Measurements from ENCODE around the gene KDM4B. TPM values are rescaled to one million over a fixed set of nuclear protein-coding genes. Genes with fewer than 3 reads are reported as not detected.
A peak's percentile ranks its signal among the peaks of the same experiment; 100 is the strongest.

Gene KDM4B
- total RNA-seq, 1 donor from 2014 or later: 153 TPM

DNA sequence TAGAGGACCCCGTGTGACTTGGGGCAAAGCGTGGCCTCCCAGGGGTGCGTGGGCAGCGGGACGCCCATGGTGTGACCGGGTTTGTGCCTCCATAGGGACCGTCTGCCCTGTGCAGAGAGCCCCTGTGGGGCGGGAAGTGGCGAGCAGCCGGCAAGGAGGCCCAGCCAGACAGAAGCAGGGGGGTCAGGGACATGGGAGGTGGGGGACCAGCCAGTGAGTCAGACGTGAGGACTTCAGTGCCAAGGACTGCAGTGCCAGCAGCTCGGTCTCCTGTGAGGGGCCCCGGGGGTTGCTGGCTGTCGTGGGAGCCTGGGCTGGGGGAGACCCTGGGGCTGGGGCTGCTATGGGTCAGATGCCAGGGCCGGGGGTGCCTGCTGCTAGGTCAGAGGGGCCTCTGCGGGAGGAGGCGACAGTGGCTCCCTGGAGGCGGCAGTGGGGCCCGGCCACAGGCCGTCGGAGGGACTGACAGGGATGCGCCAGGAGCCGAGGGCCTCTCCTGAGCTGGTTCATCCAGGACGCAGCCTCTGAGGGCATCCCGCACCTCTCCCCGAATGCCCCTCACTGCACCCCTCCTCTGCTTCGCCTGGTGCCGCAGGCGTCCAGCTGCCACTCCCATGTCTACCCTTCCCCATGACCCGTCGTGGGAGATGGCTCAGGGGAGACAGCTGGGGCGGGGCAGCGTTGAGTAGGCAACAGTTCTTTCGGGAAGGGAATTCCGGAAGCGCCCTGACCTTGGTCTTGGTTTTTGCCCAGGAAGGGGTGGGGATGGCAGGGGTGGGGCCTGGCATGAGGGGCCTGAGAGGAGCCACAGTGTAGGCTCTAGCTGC, 80.0 kb downstream of the KDM4B start:
- Mint-ChIP-seq H3K4me3 (ENCODE audit: unreplicated experiment) (no peak overlapping the region), H3K9me3 (ENCODE audit: unreplicated experiment) (peaks cover 15% of the 10 kb centered on the region)
- TF ChIP-seq CTCF (IDR thresholded peaks at IDR 0.05; ENCODE audit: partially characterized antibody, unreplicated experiment): no peak

DNA sequence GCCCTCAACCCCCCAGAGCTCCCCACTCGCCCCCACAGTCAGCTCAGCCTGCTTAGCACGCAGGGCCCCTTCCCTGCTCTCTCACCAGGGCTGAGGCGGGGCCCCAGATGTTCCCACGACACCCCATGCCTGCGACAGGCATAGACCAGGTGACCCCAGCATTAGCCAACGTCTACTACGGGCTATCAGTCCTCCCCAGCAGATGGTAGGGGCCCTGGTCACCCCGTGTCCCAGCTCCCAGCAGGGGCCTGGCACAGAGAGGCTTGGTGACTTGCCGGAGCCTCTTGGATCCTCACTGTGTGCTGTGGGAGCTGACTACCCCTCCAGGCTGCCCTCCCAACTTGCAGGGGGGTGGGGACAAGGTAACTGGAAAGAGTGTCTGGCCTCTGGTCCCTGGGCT, 80.6 kb downstream of the KDM4B start:
- no peak for TF ChIP-seq CTCF (IDR thresholded peaks at IDR 0.05; ENCODE audit: partially characterized antibody, unreplicated experiment)
- H3K27me3 Mint-ChIP-seq (ENCODE audit: unreplicated experiment): peaks cover 12% of the 10 kb centered on the region
- no peak for DNase-seq
- H3K4me3 Mint-ChIP-seq (ENCODE audit: unreplicated experiment): peak overlapping the region; percentile 73
- H3K27ac Mint-ChIP-seq (ENCODE audit: unreplicated experiment): peak overlapping the region; percentile 81
- peaks cover 20% of the 10 kb centered on the region for H3K9me3 Mint-ChIP-seq (ENCODE audit: unreplicated experiment)
- H3K4me1 Mint-ChIP-seq (ENCODE audit: low read depth, unreplicated experiment): peaks cover 36% of the 10 kb centered on the region
- no peaks in the 10 kb centered on the region for H3K36me3 Mint-ChIP-seq (ENCODE audit: unreplicated experiment)

More for the DNA sequence above, 80.0 kb downstream of the KDM4B start:
- Mint-ChIP-seq H3K36me3 (ENCODE audit: unreplicated experiment) (no peaks in the 10 kb centered on the region), H3K27me3 (ENCODE audit: unreplicated experiment) (peaks cover 12% of the 10 kb centered on the region), H3K4me1 (ENCODE audit: low read depth, unreplicated experiment) (peaks cover 31% of the 10 kb centered on the region), H3K27ac (ENCODE audit: unreplicated experiment) (no peak overlapping the region)
- no peak for DNase-seq

DNA sequence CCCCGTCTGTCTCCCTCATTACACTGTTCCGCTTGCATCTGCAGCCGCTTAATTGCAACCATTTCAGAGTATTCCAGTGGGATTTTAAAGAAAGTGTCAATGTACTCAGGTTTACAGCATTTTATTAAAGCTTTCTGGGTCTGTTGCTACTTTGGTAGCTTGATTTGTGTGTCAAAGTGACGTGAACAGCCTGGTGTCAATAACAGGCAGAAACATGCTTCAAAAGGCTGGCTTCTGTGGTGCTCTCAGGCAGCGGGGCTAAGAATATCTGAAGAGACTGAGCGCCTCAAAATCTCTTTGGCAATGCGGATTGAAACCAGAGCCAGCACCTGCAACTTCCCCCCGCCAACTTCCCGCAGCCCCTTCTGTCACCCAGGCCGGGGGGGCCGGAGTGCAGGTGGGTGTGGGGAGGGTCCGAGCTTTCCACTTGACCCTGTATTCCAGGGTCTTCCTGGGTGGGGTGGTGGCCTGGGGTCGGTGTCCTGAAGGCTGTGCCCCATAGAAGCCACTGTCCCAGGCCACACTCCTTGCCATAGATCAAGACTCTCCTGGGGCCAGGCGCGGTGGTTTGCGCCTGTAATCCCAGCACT, 81.2 kb downstream of the KDM4B start:
- Mint-ChIP-seq H3K27ac (ENCODE audit: unreplicated experiment) (peak overlapping the region; percentile 81), H3K4me3 (ENCODE audit: unreplicated experiment) (peak overlapping the region; percentile 73), H3K27me3 (ENCODE audit: unreplicated experiment) (peaks cover 11% of the 10 kb centered on the region), H3K4me1 (ENCODE audit: low read depth, unreplicated experiment) (peaks cover 33% of the 10 kb centered on the region), H3K9me3 (ENCODE audit: unreplicated experiment) (peaks cover 19% of the 10 kb centered on the region), H3K36me3 (ENCODE audit: unreplicated experiment) (no peaks in the 10 kb centered on the region)
- DNase-seq: no peak
- TF ChIP-seq CTCF (IDR thresholded peaks at IDR 0.05; ENCODE audit: partially characterized antibody, unreplicated experiment): no peak

DNA sequence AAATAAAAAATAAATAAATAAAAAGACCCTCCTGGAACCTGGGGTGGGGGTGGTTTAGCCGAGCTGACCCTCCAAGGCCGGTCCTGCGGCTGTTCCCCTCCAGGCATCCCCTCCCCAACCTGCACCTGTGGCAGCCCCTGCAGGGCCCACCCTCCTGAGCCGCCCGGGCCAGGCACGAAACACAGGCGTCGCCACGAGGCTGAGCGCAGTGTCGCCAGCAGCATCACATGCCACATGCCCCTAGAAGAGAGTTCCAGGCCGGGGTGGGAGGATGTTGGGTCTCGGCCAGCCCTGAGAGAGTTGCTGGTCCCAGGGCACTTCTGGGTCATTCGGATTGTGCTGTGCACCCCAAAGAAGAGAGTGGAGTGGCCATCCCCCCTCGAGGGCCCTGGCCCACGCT, 82.0 kb downstream of the KDM4B start:
- Mint-ChIP-seq H3K27ac (ENCODE audit: unreplicated experiment) (no peak overlapping the region), H3K9me3 (ENCODE audit: unreplicated experiment) (peaks cover 17% of the 10 kb centered on the region), H3K4me3 (ENCODE audit: unreplicated experiment) (no peak overlapping the region), H3K36me3 (ENCODE audit: unreplicated experiment) (no peaks in the 10 kb centered on the region), H3K4me1 (ENCODE audit: low read depth, unreplicated experiment) (peaks cover 31% of the 10 kb centered on the region), H3K27me3 (ENCODE audit: unreplicated experiment) (peaks cover 9% of the 10 kb centered on the region)
- TF ChIP-seq CTCF (IDR thresholded peaks at IDR 0.05; ENCODE audit: partially characterized antibody, unreplicated experiment): no peak
- DNase-seq: no peak

- Mint-ChIP-seq H3K4me3 (ENCODE audit: unreplicated experiment) (no peak overlapping the region), H3K27me3 (ENCODE audit: unreplicated experiment) (peaks cover 8% of the 10 kb centered on the region), H3K36me3 (ENCODE audit: unreplicated experiment) (no peaks in the 10 kb centered on the region), H3K4me1 (ENCODE audit: low read depth, unreplicated experiment) (peaks cover 27% of the 10 kb centered on the region), H3K9me3 (ENCODE audit: unreplicated experiment) (peaks cover 19% of the 10 kb centered on the region), H3K27ac (ENCODE audit: unreplicated experiment) (no peak overlapping the region)
- TF ChIP-seq CTCF (IDR thresholded peaks at IDR 0.05; ENCODE audit: partially characterized antibody, unreplicated experiment): no peak
- no peak for DNase-seq
Measured at GRCh38 chr19:5051619-5052018, 82.7 kb downstream of the KDM4B start.

Measured in glutamatergic neuron (in vitro differentiated cells).